Loucy (cell line): ENCODE data around the gene PM20D1.

Experiments used
- CTCF ChIP-seq: fragments of 200-600 bp; sonication (generic); conservative IDR thresholded peaks from 2 replicates; pipeline ENCODE4 v1.5.1; 2014; ENCODE audit warnings: mild to moderate bottlenecking, antibody characterized with exemption, low read length
- EZH2phosphoT487 ChIP-seq: fragments of 200-600 bp; IDR thresholded peaks from 2 replicates; pipeline ENCODE4 v1.6.1; 2018; ENCODE audit warnings: antibody characterized with exemption, mild to moderate bottlenecking, moderate library complexity, borderline replicate concordance

GRCh38 chr1:205896351-205896750, 46.4 kb upstream of the PM20D1 start:
- TF ChIP-seq CTCF = no peak
- TF ChIP-seq EZH2phosphoT487 = no peak
